ENCODE data around the gene CERS6. TPM values are rescaled to one million over a fixed set of nuclear protein-coding genes. Genes with fewer than 3 reads are reported as not detected.

Gene CERS6
- total and polyA plus RNA-seq, 2 of the 8 experiments (the other 6 are each of a cell fraction or from before 2014, with no cell fraction given): 6.8 to 28.2 TPM

DNA sequence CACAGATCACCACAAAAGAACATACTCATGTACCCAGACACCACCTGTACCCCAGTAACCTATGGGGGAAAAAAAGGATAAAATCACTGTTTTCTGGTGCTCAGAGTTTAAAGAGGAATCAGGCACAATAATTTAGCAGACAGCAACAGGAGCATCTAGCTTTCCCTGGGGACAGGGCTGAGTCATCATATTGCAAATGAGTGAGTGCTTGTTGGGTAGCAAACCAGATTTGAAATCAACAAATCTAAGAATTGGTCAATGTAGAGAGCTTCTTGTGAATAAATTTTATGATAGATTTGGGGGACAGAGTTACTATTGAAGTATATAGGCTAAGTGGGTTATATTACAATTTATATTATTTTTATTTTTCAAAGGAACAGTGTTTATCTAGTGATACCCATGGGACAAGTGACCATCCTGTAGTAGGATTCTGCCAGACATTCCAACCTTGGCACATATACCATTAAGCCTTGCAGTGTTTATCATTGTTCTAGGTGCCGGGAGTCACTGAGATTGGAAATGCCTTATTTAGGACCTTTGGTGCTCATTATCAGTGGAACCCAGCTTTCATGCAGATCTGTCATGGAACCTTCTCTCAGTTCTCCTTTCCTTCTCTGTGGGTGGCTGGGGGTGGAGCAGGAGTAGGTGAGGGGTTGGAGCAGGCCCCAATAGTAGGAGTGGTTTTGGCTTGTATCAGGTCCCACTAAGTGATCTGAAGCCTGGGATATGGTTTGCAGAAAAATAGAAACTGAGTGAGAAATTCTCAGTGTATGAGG lies 117.2 kb downstream of the CERS6 start:
- DNase-seq (ENCODE audit: low read depth in 1 of 2, low spot score in 2 of 2) (no peak), FAIRE-seq (no peak)
- Histone ChIP-seq H3K4ac (replicated peaks; ENCODE audit: insufficient read length, low read depth, low read length) (no peak overlapping the region), H4K20me1 (replicated peaks in 1 of 2; ENCODE audit: control insufficient read depth in 1 of 2, insufficient read depth in 2 of 2, low read length in 2 of 2) (no peaks in the 10 kb centered on the region), H3K4me3 (ENCODE audit: extremely low read depth in 1 of 4, insufficient read depth in 2 of 4, low read depth in 3 of 4, low read length in 4 of 4) (no peak overlapping the region), H4K8ac (ENCODE audit: extremely low read depth, insufficient read depth, low read length) (no peak overlapping the region), H2BK120ac (replicated peaks; ENCODE audit: low read depth, low read length) (no peak overlapping the region), H3K23ac (ENCODE audit: insufficient read length) (no peak overlapping the region), H4K5ac (ENCODE audit: insufficient read length, low read depth, low read length) (no peak overlapping the region), H3K79me1 (ENCODE audit: low read depth, low read length) (peaks cover 14% of the 10 kb centered on the region), H3K56ac (replicated peaks; ENCODE audit: insufficient read length, low read depth, low read length) (no peak overlapping the region), H3K79me2 (ENCODE audit: control insufficient read depth in 1 of 2, insufficient read depth in 2 of 2, low read length in 2 of 2) (peaks cover 3 to 10% of the 10 kb centered on the region in 2 experiments; a peak in 3 of 4 replicates), H2BK20ac (ENCODE audit: low read length) (no peak overlapping the region), H4K91ac (replicated peaks; ENCODE audit: insufficient read length, low read length) (no peak overlapping the region), H2BK5ac (ENCODE audit: low read depth, low read length) (no peak overlapping the region), H3K27me3 (replicated peaks in 1 of 4; ENCODE audit: control insufficient read depth in 3 of 4, extremely low read depth in 1 of 4, insufficient read depth in 3 of 4, low read length in 3 of 4) (no peaks in the 10 kb centered on the region), H3K14ac (ENCODE audit: insufficient read length) (no peak overlapping the region), H3K9ac (replicated peaks in 1 of 4; ENCODE audit: extremely low read depth in 1 of 4, low read depth in 3 of 4, low read length in 3 of 4) (no peak overlapping the region), H2AK5ac (ENCODE audit: low read depth, low read length) (no peak overlapping the region), H3K4me2 (ENCODE audit: insufficient read depth in 1 of 2, low read depth in 2 of 2, low read length in 2 of 2) (no peak overlapping the region), H3K4me1 (replicated peaks in 1 of 4; ENCODE audit: control insufficient read depth in 3 of 4, insufficient read depth in 4 of 4, low read length in 3 of 4) (peaks cover 0 to 5% (median 1%) of the 10 kb centered on the region in 4 experiments; a peak in 2 of 7 replicates), H3K36me3 (ENCODE audit: control insufficient read depth in 2 of 4, insufficient read depth in 4 of 4, low read length in 3 of 4) (no peaks in the 10 kb centered on the region), H3K23me2 (ENCODE audit: low read depth, low read length) (no peaks in the 10 kb centered on the region), H3K18ac (ENCODE audit: extremely low read depth, low read length) (no peak overlapping the region), H2AFZ (ENCODE audit: low read length) (no peak overlapping the region), H3K9me3 (ENCODE audit: insufficient read depth in 2 of 2, low read depth in 1 of 2, low read length in 1 of 2) (no peaks in the 10 kb centered on the region), H3K27ac (ENCODE audit: low read depth, low read length) (no peak overlapping the region), H2BK15ac (ENCODE audit: low read length) (no peak overlapping the region), H2BK12ac (ENCODE audit: low read depth, low read length) (no peak overlapping the region)
- POLR2A ChIA-PET (ENCODE audit: partially characterized antibody): no interaction called here
- 94% methylated on average over 1 of the region's 1 CpG; no CpG with 5 or more reads in 1 of the 2 experiments for WGBS, 2 experiments (ENCODE audit: extremely low coverage in 1 of 2, insufficient coverage in 1 of 2, insufficient read length in 1 of 2, insufficient replicate concordance in 2 of 2, low coverage in 1 of 2, low lambda C conversion rate in 2 of 2, missing lambda C conversion rate in 1 of 2)
- CTCF ChIA-PET (ENCODE audit: partially characterized antibody): interaction anchor here (0.6 to 1.0 kb wide), 2 partner anchors 79 to 493 kb away, joined by 3 to 4 read pairs; no protein-coding TSS in a partner anchor
- TF ChIP-seq EP300 (IDR thresholded peaks at IDR 0.05; ENCODE audit: borderline replicate concordance in 1 of 2, low read depth in 2 of 2, low read length in 2 of 2): no peak
- TF ChIP-seq GTF2F1 (IDR thresholded peaks at IDR 0.05; ENCODE audit: borderline replicate concordance, low read depth, low read length): no peak
- no peak for TF ChIP-seq POLR2A (IDR thresholded peaks at IDR 0.05; ENCODE audit: control extremely low read depth in 1 of 2, low read depth in 2 of 2, low read length in 2 of 2)
- TF ChIP-seq CBX5 (IDR thresholded peaks at IDR 0.05; ENCODE audit: low read depth, low read length): no peak
- no peak for TF ChIP-seq JUND (IDR thresholded peaks at IDR 0.05; ENCODE audit: low read length)
- no peak for TF ChIP-seq CHD2 (IDR thresholded peaks at IDR 0.05; ENCODE audit: low read length)
- TF ChIP-seq TEAD4 (IDR thresholded peaks at IDR 0.05; ENCODE audit: low read depth, low read length): no peak
- TF ChIP-seq KDM4A (IDR thresholded peaks at IDR 0.05; ENCODE audit: low read depth, low read length, severe bottlenecking): no peak
- TF ChIP-seq GABPA (IDR thresholded peaks at IDR 0.05; ENCODE audit: borderline replicate concordance, insufficient read depth, low read length): no peak
- TF ChIP-seq EGR1 (IDR thresholded peaks at IDR 0.05; ENCODE audit: borderline replicate concordance, low read depth, low read length): no peak
- no peak for TF ChIP-seq CBX8 (IDR thresholded peaks at IDR 0.05; ENCODE audit: borderline replicate concordance, low read depth, low read length)
- no peak for TF ChIP-seq RAD21 (IDR thresholded peaks at IDR 0.05 in 1 of 2, conservative IDR thresholded peaks at IDR 0.05 in 1 of 2; ENCODE audit: low read depth in 2 of 2, low read length in 2 of 2)
